Ishikawa (cell line): ENCODE measurements around the gene FAM209A.

ENCODE experiments used
- CEBPB ChIP-seq: IDR thresholded peaks from 2 replicates; pipeline ENCODE4 v1.6.1; 2012
- CREB1 ChIP-seq: IDR thresholded peaks from 2 replicates; pipeline ENCODE4 v1.6.1; 2012; ENCODE audit warnings: low read depth
- EGR1 ChIP-seq: IDR thresholded peaks from 2 replicates; pipeline ENCODE4 v1.6.1; 2012
- EP300 ChIP-seq: IDR thresholded peaks from 2 replicates; pipeline ENCODE4 v1.6.1; 2012; ENCODE audit warnings: borderline replicate concordance
- FOXM1 ChIP-seq: IDR thresholded peaks from 2 replicates; pipeline ENCODE4 v1.6.1; 2012; ENCODE audit warnings: low read depth, borderline replicate concordance
- NFIC ChIP-seq: IDR thresholded peaks from 2 replicates; pipeline ENCODE4 v1.6.1; 2012
- RAD21 ChIP-seq: IDR thresholded peaks from 2 replicates; pipeline ENCODE4 v1.6.1; 2012; ENCODE audit warnings: low read depth
- TAF1 ChIP-seq: IDR thresholded peaks from 2 replicates; pipeline ENCODE4 v1.6.1; 2012; ENCODE audit warnings: low read depth, mild to moderate bottlenecking
- TCF12 ChIP-seq: IDR thresholded peaks from 2 replicates; pipeline ENCODE4 v1.6.1; 2012; ENCODE audit warnings: low read depth
- TEAD4 ChIP-seq: IDR thresholded peaks from 2 replicates; pipeline ENCODE4 v1.6.1; 2012
- USF1 ChIP-seq: IDR thresholded peaks from 2 replicates; pipeline ENCODE4 v1.6.1; 2012
- YY1 ChIP-seq: IDR thresholded peaks from 2 replicates; pipeline ENCODE4 v1.6.1; 2012; ENCODE audit warnings: low read depth
- ZBTB7A ChIP-seq: IDR thresholded peaks from 2 replicates; pipeline ENCODE4 v1.6.1; 2012; ENCODE audit warnings: low read depth
- TF ChIP-seq, protein P1 (sequence below): IDR thresholded peaks from 2 replicates; pipeline ENCODE4 v1.6.1; 2012; ENCODE audit warnings: low read depth, mild to moderate bottlenecking
- TF ChIP-seq, protein P2 (sequence below): IDR thresholded peaks from 2 replicates; pipeline ENCODE4 v1.6.1; 2012

FAM209A gene

GRCh38 chr20:56517211-56517610 is 7.3 kb upstream of the FAM209A start:
- TF ChIP-seq TAF1 (no peak), USF1 (no peak), YY1 (no peak), TEAD4 (no peak), EP300 (no peak), RAD21 (no peak), CEBPB (no peak), ZBTB7A (no peak)
- TF ChIP-seq, protein P1, sequence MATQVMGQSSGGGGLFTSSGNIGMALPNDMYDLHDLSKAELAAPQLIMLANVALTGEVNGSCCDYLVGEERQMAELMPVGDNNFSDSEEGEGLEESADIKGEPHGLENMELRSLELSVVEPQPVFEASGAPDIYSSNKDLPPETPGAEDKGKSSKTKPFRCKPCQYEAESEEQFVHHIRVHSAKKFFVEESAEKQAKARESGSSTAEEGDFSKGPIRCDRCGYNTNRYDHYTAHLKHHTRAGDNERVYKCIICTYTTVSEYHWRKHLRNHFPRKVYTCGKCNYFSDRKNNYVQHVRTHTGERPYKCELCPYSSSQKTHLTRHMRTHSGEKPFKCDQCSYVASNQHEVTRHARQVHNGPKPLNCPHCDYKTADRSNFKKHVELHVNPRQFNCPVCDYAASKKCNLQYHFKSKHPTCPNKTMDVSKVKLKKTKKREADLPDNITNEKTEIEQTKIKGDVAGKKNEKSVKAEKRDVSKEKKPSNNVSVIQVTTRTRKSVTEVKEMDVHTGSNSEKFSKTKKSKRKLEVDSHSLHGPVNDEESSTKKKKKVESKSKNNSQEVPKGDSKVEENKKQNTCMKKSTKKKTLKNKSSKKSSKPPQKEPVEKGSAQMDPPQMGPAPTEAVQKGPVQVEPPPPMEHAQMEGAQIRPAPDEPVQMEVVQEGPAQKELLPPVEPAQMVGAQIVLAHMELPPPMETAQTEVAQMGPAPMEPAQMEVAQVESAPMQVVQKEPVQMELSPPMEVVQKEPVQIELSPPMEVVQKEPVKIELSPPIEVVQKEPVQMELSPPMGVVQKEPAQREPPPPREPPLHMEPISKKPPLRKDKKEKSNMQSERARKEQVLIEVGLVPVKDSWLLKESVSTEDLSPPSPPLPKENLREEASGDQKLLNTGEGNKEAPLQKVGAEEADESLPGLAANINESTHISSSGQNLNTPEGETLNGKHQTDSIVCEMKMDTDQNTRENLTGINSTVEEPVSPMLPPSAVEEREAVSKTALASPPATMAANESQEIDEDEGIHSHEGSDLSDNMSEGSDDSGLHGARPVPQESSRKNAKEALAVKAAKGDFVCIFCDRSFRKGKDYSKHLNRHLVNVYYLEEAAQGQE: no peak

DNA sequence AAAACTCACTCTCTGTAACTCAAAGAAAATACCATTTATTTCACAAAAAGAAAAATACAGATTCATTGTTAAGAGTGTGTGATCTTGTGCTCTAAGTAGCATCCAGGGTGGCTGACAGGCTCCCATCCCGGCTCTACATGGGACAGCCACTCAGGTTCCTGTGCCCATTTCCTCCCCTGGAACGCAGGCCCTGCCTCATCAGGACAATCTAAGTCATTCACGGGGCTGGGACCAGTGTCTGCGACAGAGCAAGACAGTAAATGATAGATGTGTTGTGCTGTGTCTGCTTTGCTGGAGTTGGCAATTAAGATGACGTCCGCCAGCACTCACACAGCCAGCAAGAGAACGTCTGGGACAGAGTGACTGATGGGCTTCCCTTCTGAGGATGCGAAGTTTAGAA is 6.9 kb upstream of the FAM209A start:
- TF ChIP-seq RAD21: no peak
- no peak for TF ChIP-seq FOXM1
- no peak for TF ChIP-seq YY1
- no peak for TF ChIP-seq TCF12
- TF ChIP-seq NFIC: no peak
- no peak for TF ChIP-seq TEAD4
- TF ChIP-seq EGR1: no peak
- no peak for TF ChIP-seq TAF1
- TF ChIP-seq ZBTB7A: no peak
- TF ChIP-seq, protein P1: no peak
- no peak for TF ChIP-seq CEBPB
- TF ChIP-seq, protein P2, sequence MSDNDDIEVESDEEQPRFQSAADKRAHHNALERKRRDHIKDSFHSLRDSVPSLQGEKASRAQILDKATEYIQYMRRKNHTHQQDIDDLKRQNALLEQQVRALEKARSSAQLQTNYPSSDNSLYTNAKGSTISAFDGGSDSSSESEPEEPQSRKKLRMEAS: no peak
- TF ChIP-seq EP300: no peak
- TF ChIP-seq USF1: no peak

- TF ChIP-seq, protein P2: no peak
- no peak for TF ChIP-seq CEBPB
- no peak for TF ChIP-seq FOXM1
- TF ChIP-seq CREB1: no peak
- TF ChIP-seq NFIC: no peak
- no peak for TF ChIP-seq YY1
Measured at GRCh38 chr20:56518126-56518525, 6.4 kb upstream of the FAM209A start.

DNA sequence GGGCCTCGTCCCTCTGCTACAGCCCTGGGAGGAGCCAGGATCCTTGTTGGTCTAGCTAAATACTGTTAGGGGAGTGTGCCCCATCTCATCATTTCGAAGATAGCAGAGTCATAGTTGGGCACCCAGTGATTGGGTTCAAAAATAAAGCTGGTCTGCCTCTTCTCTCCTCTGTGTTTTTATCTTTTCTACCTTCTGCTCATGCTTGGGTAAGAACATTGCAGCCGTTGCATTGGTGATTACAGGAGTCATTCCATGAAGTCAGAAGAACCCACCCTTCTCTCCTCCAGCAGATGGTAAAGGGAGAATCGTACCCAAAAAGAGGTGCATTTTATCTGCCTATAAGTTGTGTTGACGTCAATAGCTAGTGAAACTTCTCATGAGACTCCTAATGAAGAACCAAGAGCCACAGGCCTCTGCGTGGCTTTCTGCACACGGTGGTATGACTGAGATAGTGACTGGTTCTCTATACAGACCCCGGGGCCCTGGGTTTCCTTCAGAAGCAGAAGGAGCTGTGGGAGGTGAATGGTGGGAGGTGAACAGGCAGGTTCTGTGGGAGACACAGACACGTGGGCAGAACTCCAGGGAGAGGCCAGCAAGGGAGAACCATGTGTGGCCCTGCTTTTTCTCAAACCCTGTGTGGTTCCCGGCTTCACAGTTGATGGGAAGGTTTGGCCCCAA is 5.7 kb upstream of the FAM209A start:
- TF ChIP-seq EGR1: no peak
- TF ChIP-seq, protein P2: no peak
- no peak for TF ChIP-seq EP300
- TF ChIP-seq NFIC: no peak
- TF ChIP-seq CEBPB: no peak
- no peak for TF ChIP-seq TCF12
- no peak for TF ChIP-seq YY1
- no peak for TF ChIP-seq ZBTB7A
- TF ChIP-seq, protein P1: no peak
- no peak for TF ChIP-seq FOXM1
- TF ChIP-seq TEAD4: no peak
- TF ChIP-seq TAF1: no peak
- no peak for TF ChIP-seq USF1
- no peak for TF ChIP-seq CREB1
- no peak for TF ChIP-seq RAD21
